ENCODE measurements around the gene TMEM247.
"Not testable (repeated sequence)": the region's sequence is repeated elsewhere in the genome, so short reads cannot be mapped to it uniquely, and the experiment has no call there.

The TMEM247 gene

DNA sequence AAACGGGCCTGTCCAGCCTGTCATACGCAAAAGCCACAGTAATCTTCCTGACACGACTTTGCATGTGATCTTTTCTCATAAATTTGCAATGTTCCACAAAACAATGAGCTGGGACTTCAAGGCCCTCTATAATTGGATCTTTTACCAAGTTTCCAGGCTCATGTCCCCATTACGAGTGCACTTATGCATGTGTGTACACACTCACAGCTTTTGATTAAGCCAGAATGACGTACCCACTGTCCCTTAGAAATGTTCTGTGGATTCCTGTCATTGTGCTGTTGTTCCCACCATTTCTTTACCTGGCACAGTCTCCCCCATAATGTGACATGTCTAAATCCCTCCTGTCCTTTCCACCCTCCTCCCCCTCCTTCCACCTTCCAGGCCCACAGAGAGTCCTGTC lies 19.7 kb upstream of the TMEM247 start:
- no peak for DNase-seq

DNA sequence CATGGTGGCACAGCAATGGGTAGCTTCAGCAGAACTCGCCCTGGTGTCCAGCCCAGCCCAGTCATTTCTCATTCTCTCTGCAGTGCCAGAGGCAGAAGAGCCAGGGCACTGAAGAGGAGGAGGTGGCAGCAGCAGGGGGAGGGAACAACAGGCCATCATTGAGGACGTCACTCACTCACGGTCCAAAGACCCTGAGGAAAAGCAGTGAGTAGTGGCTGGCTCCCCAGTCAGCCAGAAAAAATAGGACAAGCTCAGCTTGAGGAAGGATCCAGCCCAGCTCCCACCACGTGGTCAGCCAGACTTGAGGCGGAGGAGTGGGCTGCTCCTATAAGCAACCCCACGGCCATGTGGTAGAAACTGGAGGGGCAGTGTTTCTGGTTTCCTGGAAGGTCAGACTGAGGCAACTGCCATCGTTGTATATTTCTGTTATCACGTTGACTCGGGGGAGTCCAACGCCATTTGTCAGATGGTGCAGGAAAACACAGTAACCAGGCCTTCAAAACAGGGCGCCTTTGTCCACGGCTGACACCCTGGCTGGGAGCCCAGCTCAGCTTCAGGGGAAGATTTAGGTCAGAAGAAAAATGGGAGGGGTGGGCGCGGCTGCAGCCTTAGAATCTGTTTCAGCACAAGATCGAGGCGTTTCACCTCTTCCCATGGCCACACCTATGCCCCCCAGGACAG lies 19.0 kb upstream of the TMEM247 start:
- DNase-seq: no peak

DNA sequence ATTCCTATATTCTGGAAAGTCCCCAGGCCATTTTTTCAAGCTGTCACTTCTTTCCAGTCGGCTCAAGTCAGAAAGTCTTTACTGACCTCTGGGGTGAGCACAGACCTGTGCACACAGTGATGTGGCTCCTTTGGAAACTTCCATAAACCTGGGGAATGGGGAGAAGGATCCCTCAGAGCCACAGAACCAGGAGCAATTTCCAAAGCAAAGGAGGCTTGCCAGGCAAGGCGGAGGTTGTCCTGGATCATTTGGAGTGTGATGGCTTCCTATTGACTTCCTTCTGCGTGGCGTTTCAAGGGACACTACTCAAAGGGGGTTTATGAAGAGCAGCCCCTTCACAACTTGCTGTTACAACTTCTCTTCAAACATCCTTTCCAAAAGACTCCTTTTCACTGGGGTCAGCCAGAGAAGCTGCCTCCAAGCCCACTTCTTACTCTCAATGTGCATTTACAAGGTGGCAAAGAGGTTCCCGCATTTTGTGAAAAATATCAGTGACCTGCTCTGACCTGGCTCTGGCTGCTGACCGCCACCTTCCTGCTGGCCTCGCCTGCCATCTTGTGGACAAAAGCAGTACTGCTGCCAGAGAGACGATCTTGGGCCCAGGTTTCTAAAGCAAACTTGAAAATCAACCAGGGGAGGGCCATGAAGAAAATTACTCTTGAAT lies 18.2 kb upstream of the TMEM247 start:
- no peak for DNase-seq

DNA sequence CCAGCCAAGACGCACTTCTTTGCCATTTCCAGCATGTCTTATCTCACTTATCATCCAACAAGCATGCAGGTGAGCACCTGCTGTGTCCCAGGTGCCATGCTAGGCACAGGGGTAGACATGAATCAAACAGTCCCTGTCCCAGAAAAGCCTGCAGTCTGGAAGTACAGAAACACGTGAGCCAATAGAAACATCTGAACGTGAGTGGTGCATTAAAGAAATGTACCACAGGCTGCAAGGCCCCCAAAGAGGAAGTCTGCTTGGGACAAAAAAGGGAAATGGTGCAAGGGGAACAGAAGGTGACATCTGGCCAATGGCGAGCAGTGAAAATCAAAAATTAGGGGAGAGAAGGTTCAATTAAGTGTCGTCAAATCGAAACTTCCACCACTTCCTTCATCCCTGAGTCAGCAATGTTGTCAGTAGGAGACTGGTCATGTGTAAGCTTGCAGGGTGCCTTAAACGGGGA lies 17.6 kb upstream of the TMEM247 start:
- peak; percentile 88 for DNase-seq

DNA sequence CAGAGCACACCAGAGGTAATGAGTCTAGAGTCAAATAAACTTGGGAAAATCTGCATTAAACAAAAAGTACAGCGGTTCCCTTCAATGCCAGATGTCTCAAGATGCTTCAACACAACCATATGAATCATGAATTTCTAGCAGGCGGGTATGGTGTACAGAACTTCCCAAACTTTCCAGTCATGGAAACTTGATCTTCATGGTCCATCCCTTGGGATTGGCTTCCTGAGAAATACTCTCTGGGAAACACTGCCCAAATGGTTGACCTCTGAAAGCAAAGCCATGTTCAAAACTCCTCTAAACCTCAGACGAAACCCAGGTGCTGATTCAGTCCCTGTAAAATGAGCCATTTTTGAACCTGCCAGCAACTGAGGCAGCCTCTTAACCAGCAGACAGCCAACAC lies 16.4 kb upstream of the TMEM247 start:
- no peak for DNase-seq

DNA sequence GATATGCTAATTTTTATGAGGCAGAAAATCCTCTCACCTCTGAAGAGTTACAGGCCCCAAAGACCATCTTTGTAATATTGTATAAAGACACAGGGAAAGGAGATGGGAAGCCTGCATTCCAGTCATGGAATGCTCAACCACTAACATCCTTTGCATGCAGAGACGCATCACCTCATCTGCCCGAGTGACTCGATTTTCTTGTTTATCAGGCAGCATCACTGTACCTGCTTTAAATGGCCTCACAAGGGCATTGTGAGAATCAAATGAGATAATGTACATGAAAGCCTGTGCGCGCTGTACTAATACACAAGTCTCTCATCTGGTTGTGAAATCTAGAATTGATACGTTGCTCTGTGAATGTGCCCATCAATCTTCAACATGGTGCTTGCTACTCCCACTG lies 10.2 kb upstream of the TMEM247 start:
- no peak for DNase-seq

DNA sequence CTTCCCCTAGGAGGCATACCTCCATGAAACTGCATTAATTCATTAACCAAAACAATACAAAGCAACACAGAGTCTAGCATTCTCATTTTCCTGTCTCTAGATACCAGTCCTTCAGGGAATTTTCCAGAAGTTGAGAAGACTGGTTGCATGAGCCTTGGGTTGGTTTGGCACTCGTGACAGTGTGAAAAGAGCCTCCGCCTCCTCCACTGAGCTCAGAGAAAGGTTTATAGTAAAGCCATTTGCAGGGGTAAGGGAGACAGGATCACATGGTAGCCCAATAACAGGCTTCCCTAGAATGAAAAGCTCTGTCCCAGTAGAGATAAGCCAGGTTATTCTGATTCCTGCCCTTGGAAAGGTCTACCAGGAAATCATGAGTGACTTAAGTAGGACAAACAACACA lies 9.7 kb upstream of the TMEM247 start:
- DNase-seq: no peak

DNA sequence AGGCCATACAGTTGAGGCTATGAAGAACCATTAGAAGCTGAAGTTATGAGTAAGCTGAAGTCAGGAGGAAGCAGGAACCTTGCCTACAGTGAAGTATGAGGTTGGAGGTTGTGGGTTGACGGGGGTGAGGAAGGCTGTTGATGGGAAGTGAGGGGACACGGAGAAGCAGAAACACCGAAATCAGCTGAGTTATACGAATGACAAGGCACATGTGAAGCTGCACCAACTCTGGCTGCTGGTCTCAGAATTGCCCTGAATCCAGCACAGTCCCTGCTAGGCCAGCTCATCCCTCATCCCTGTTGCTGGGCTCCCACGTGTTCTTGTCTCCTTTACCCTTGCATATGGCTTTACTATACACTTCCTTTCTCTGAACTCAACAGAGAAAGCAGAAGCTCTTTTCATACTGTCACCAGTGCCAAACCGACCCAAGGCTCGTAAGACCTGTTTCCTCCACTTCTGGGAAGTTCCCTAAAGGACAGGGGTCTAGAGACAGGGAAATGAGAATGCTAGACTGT lies 9.2 kb upstream of the TMEM247 start:
- DNase-seq: peak; percentile 6

DNA sequence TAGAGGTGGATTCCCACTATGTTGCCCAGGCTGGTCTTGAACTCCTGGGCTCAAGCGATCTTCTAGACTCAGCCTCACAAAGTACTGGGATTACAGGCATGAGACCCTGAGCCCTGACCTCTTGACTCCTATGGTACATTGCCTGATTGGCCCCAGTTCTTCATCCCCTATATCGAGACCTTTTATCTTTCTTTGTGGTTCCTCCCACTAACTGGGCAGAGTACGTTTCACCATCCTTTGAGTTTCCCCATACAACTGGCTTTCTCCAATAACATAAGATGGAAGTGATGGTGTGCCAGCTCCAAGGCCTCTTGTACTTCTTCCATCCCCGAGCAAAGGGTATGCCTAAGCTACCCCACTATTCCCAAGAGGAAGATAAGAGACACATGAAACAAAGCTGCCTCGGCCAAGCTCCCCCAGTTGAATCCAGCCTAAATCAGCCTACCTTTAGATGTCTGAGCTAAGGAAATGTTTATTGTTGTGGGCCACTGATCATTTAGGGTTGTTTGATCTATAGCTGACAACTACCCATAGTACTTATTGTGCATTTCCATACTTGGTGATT lies 8.3 kb upstream of the TMEM247 start:
- DNase-seq: no peak

DNA sequence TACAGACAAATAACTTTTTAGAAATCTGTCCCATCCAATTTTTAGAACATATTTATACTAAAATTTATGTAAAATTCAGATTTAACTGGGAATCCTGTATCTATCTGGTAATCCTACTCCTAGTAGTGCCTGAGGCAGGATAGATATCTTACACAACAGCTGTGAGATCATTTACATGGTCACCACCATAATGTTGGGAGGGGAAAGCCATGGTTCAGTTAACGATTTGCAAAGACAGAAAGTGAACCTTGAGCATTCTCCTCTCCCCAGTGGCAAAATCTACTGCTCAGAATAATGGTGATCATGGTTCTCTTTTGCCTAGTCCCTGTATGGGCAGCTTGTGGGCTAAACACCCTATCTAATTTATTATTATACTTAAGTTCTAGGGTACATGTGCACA lies 7.7 kb upstream of the TMEM247 start:
- DNase-seq: no peak

DNA sequence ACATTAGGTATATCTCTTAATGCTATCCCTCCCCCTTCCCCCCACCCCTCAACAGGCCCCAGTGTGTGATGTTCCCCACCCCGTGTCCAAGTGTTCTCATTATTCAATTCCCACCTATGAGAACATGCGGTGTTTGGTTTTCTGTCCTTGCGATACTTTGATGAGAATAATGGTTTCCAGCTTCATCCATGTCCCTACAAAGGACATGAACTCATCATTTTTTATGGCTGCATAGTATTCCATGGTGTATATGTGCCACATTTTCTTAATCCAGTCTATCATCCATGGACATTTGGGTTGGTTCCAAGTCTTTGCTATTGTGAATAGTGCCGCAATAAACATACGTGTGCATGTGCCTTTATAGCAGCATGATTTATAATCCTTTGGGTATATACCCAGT lies 7.2 kb upstream of the TMEM247 start:
- not testable (repeated sequence) for DNase-seq

DNA sequence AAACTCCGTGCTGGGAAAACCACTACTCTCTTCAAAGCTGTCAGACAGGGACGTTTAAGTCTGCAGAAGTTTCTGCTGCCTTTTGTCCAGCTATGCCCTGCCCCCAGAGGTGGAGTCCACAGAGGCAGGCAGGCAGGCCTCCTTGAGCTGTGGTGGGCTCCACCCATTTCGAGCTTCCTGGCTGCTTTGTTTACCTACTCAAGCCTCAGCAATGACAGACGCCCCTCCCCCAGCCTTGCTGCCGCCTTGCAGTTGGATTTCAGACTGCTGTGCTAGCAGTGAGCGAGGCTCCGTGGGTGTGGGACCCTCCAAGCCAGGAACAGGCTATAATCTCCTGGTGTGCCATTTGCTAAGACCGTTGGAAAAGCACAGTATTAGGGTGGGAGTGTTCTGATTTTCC lies 1.9 kb upstream of the TMEM247 start:
- not testable (repeated sequence) for DNase-seq

DNA sequence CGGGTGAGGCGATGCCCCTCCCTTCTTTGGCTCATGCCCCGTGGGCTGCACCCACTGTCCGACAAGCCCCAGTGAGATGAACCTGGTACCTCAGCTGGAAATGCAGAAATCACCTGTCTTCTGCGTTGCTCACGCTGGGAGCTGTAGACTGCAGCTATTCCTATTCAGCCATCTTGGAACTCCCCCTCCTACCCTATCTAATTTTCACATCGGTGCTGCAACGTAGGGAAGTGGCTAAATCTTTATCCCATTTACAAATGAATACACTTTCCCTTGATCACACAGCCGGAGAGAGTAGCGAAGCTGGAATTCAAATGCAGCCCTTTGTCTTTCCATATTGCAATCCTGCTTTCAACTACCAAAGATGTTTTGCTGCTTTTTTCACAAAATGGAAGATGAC lies 1.4 kb upstream of the TMEM247 start:
- DNase-seq: no peak

DNA sequence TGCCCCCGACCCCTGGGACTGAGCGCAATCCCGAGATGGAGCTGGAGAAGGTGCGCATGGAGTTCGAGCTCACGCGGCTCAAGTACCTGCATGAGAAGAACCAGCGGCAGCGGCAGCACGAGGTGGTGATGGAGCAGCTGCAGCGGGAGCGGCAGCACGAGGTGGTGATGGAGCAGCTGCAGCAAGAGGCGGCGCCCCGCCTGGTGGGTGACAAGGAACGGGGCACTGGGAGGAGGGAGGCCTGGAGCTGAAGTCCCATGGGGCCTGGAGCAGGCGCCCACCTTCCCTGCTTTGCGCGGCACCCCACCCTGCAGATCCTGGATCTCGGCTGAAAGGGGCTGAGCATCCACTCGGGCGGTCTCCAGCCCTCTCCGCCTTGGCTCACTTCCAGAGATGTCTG lies 1.2 kb downstream of the TMEM247 start:
- DNase-seq: no peak

DNA sequence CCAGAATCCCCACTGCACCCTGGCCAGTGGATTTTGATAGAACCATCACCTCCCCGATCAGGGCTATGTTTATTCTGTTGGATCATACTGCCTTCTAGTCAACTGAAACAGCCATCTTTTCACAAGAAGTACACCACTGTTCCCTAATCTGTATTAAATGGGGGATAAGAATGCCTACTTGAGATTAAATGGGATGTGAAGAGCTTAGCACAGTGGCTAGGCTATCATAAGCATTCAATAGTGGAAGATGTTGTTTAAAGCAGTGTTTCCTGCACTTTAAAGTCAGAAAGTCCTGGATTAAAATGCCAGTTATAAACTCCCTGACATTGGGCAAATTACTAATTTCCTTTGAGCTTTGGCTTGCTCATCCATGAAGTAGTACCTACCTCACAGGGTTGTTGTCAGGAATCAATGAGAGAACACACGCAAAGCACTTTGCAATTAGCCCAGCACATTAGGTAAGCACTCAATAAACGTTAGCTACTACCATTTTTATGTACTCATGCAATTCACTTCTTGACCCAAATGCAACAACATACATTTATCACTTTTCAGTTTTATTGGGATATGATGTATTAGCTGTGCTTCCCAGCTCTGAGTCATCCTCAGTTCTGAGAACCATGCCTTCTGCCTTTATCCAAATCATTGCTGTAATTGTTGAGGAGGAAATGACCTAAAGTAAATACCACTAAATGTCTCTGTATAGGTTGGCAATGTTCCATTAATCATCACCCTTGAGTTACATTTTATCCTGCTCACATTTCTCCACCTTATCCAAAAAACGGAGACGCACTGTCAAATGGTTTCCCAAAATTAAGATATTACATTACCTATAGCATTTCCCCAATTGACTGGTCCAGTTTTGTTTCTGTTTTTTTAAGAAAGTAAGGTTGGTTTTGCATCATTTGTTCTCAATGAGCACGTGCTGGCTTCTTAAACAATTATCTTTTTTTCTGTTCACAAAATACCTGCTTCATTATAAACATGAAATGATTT lies 2.1 kb downstream of the TMEM247 start:
- DNase-seq: no peak

DNA sequence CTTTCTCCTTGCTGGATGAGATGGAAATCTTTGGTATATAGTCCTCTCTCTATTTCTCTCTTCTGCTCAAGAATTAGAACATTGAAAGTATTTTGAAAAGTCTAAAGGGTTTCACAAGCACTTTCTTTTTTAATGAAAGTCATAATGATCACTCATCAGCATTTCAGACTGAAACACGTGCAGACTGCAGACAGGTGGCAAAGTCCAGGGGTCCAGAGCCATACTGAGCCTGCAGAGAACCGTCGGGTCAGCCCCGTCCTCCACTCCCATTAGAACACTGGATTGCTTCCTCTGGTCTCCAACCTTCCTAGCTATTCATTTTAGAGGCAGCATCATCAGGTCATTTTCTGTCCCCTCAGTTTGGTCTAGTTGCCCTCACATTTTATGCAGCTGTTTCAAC lies 3.1 kb downstream of the TMEM247 start:
- DNase-seq: no peak

DNA sequence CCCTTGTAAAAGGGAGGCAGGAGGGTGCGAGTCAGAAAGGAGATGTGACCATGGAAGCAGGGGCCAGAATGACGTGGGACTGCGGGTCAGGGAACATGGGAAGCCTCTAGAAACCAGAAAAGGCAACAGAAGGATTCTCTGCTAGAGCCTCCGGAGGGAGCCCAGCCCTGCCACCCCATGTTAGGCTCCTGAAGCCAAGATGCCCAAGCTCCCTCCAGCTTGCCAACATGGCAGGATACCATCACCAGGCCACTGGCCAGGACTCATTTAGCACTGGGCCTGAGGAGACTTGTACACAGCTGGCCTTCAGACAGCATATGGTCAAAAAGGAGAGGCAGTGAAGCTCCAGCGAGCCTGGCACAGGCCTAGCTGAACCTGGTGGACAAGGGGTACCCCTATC lies 5.6 kb downstream of the TMEM247 start:
- DNase-seq: no peak

DNA sequence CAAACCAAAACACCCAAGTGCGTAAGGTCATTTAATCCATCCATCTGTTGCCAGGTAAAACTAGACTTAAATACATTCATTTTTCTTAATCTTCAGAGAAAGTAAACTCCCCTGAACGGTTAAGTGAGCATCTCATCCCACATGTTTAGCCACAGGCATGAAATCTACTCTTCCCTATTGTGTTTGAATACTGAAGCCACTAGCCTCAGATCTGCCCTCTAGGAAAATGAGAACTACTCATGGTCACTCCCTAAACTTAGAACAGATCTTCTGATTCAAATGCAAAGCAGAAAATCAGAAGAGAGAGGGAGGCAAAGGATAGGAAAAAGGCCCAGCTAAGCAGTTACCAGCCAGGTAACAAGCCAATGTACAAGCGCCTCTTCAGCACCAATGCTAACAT lies 7.1 kb downstream of the TMEM247 start:
- no peak for DNase-seq

DNA sequence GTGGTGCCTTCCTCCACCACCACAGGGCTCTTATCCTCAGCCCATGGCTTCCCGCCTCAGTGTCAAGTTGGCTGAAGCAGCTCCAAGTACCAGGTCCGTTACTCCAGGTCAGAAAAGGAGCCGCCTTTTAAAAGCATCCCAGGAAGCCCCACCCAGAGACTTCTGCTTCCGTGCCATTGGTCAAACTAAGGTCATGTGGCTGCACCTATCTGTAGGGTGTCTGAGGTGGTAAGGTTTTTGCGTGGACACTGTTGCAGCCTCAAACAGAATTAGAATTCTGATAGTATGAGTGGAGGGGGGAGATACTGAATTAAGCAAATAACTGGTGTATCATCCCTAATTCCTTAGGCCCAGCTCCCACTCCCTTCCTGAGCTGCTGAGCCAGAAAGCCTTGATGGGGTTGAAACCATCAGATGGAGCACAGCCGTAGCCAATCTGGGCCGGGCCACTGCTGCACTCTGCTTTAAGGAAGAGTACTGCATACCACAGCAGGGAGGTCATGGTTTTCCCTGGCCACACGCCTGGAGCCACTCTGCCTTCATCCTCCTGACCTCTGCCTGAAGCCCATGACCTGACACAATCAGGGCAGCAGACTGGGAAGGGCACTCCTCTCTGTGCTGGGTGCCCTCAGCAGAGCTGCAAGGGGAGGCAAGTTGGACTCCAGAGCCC lies 8.4 kb downstream of the TMEM247 start:
- no peak for DNase-seq

DNA sequence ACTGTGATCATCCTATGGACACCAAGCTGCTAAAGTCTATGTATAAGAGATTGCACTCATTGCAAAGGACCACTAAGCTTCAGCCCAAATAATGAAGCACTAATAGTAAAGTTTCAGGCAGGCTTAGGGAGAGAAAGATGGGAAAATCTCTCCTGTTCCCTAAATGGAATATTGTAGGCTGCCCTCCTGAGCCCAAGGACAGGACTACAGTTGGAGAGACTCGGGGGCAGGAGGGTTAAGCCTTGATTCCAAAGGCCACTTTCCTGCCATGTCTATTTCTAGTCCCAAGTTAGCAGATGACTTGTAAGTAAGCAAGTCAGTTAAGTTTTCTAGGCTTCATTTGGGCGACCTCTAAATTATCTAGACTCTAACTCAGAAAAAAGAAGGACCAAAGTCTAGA lies 9.0 kb downstream of the TMEM247 start:
- no peak for DNase-seq

DNA sequence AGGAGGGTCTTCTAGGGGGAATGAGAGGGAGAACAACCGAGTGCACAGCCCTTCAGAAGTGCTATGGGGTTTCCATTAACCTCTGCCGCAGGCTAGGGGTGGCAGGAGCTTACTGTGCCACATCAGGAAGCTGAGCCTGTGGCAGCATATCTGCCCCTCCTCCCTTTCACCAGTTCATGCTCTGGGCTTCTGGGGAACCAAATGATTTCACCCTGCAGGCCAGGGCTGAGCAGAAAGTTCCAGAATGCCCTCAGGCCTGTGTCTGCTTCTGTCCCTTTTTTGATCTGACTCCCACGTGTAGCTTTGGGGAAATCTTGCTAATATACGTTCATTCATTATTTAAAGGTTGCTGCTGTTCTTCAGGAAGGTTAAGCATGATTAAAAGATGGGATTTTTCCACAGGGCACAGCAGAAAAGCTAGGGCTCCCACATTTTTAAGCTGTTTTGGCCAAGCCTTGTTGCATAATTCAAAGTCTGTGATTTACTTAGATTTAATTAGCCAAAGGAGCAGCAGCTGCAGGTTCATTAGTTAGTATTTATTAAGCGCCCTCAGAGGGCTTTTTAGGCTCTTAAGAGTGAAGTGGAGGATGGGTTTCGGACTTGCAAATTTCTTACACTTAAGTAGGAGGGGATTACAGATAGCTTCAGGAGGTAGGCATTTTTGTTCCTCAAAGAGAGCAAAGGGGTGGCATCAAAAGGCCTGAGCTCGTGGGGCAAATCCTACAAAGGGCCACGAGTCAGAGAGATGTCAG lies 10.2 kb downstream of the TMEM247 start:
- no peak for DNase-seq

Data from SIG-M5 (cell line).